ENCODE measurements around the gene USP54. TPM values are rescaled to one million over a fixed set of nuclear protein-coding genes. Genes with fewer than 3 reads are reported as not detected.
A peak's percentile ranks its signal among the peaks of the same experiment; 100 is the strongest.

The USP54 gene
- total and polyA plus RNA-seq, 9 of the 15 experiments (the other 6 are each of a cell fraction or from before 2014, with no cell fraction given) = 3.8 to 40.1 (median 16.9) TPM

- no peak for TF ChIP-seq THAP12 (CRISPR knock-in tag; IDR thresholded peaks at IDR 0.05)
- TF ChIP-seq RBM22 (IDR thresholded peaks at IDR 0.05; ENCODE audit: low read depth, low read length, poor library complexity, severe bottlenecking) = no peak
- TF ChIP-seq TCF15 (CRISPR knock-in tag; IDR thresholded peaks at IDR 0.05) = no peak
- TF ChIP-seq RAD51 (IDR thresholded peaks at IDR 0.05; ENCODE audit: borderline replicate concordance, low read depth) = peak; percentile 57; the same call in 1 of the 2 replicates
- TF ChIP-seq ZNF253 (CRISPR knock-in tag; conservative IDR thresholded peaks at IDR 0.05) = no peak
- TF ChIP-seq ZNF780A (CRISPR knock-in tag; IDR thresholded peaks at IDR 0.05) = peak; percentile 65; the same call in 1 of the 2 replicates
- no peak for TF ChIP-seq MAX (CRISPR knock-in tag; IDR thresholded peaks at IDR 0.05)
- TF ChIP-seq CTCFL (IDR thresholded peaks at IDR 0.05; ENCODE audit: borderline replicate concordance, insufficient read depth, low read depth, low read length, poor library complexity, severe bottlenecking) = no peak
- no peak for TF ChIP-seq KLF10 (CRISPR knock-in tag; IDR thresholded peaks at IDR 0.05)
- no peak for TF ChIP-seq ZBTB49 (CRISPR knock-in tag; IDR thresholded peaks at IDR 0.05; ENCODE audit: borderline replicate concordance)
- peak; percentile 71 for TF ChIP-seq CXXC5 (CRISPR knock-in tag; IDR thresholded peaks at IDR 0.05)
- TF ChIP-seq ZBTB8A (IDR thresholded peaks at IDR 0.05; ENCODE audit: partially characterized antibody) = peak; percentile 30
- peak; percentile 37 for TF ChIP-seq L3MBTL2 (IDR thresholded peaks at IDR 0.05)
- TF ChIP-seq TAF1 (IDR thresholded peaks at IDR 0.05; ENCODE audit: control insufficient read depth, extremely low read depth, insufficient read depth, low read length, severe bottlenecking) = peak; percentile 32
Observed at GRCh38 chr10:73456187-73456890, 134.8 kb downstream of the USP54 start (continued).

All from K562 (cell line).